ENCODE measurements around the gene KRTAP4-12.
"Not testable (repeated sequence)": the region's sequence is repeated elsewhere in the genome, so short reads cannot be mapped to it uniquely, and the experiment has no call there.

The KRTAP4-12 gene

GRCh38 chr17:41123991-41124371, at the start of gene KRTAP4-12:
TSS of gene KRTAP4-12 (minus strand) at chr17:41124182. CDS start at chr17:41124122, 60 bp downstream.
- not testable (repeated sequence) for DNase-seq

- no peak for DNase-seq
Observed at GRCh38 chr17:41171886-41172285, 47.9 kb upstream of the KRTAP4-12 start.

- no peak for DNase-seq
Observed at GRCh38 chr17:41168121-41168520, 44.1 kb upstream of the KRTAP4-12 start, which contains the start of gene KRTAP4-3. TSS of gene KRTAP4-3 (minus strand) at chr17:41168221. CDS start at chr17:41168172, 49 bp downstream.

- no peak for DNase-seq
Observed at GRCh38 chr17:41167561-41167960, 43.6 kb upstream of the KRTAP4-12 start.

GRCh38 chr17:41163828-41164227, 39.8 kb upstream of the KRTAP4-12 start:
- DNase-seq = no peak

GRCh38 chr17:41160648-41161047, 36.7 kb upstream of the KRTAP4-12 start, which contains the start of gene KRTAP4-4:
TSS of gene KRTAP4-4 (minus strand) at chr17:41160748. CDS start at chr17:41160691, 57 bp downstream.
- DNase-seq = no peak

- not testable (repeated sequence) for DNase-seq
Observed at GRCh38 chr17:41160190-41160589, 36.2 kb upstream of the KRTAP4-12 start.

GRCh38 chr17:41153856-41154255, 29.9 kb upstream of the KRTAP4-12 start:
- DNase-seq = no peak

GRCh38 chr17:41151525-41151924, 27.5 kb upstream of the KRTAP4-12 start:
- DNase-seq = no peak

- no peak for DNase-seq
Observed at GRCh38 chr17:41150026-41150425, 26.0 kb upstream of the KRTAP4-12 start.

- no peak for DNase-seq
Observed at GRCh38 chr17:41149652-41149985, 25.6 kb upstream of the KRTAP4-12 start, which contains the start of gene KRTAP4-5. TSS of gene KRTAP4-5 (minus strand) at chr17:41149825. CDS start at chr17:41149767, 58 bp downstream.

- DNase-seq = not testable (repeated sequence)
Observed at GRCh38 chr17:41148971-41149651, 25.1 kb upstream of the KRTAP4-12 start.

- DNase-seq = no peak
Observed at GRCh38 chr17:41147531-41148204, 23.7 kb upstream of the KRTAP4-12 start.

- DNase-seq = no peak
Observed at GRCh38 chr17:41145261-41145660, 21.3 kb upstream of the KRTAP4-12 start.

- DNase-seq = no peak
Observed at GRCh38 chr17:41144846-41145245, 20.9 kb upstream of the KRTAP4-12 start.

GRCh38 chr17:41141361-41141760, 17.4 kb upstream of the KRTAP4-12 start:
- DNase-seq = no peak

GRCh38 chr17:41140360-41141131, 16.6 kb upstream of the KRTAP4-12 start, which contains the start of gene KRTAP4-6:
TSS of gene KRTAP4-6 (minus strand) at chr17:41140544. CDS start at chr17:41140487, 57 bp downstream.
- no peak for DNase-seq

GRCh38 chr17:41139865-41140264, 15.9 kb upstream of the KRTAP4-12 start:
- not testable (repeated sequence) for DNase-seq

- no peak for DNase-seq
Observed at GRCh38 chr17:41133880-41134735, 10.1 kb upstream of the KRTAP4-12 start.

GRCh38 chr17:41131979-41132378, 8.0 kb upstream of the KRTAP4-12 start:
- no peak for DNase-seq

- DNase-seq = no peak
Observed at GRCh38 chr17:41127371-41127770, 3.4 kb upstream of the KRTAP4-12 start.

GRCh38 chr17:41126412-41126811, 2.4 kb upstream of the KRTAP4-12 start:
- no peak for DNase-seq
